Smooth muscle cell (in vitro differentiated cells): ENCODE data around the gene ADGRL2. TPM values are rescaled to one million over a fixed set of nuclear protein-coding genes. Genes with fewer than 3 reads are reported as not detected.

Experiments
- DNase-seq: peaks from one replicate; lab custom pipeline; 2025; ENCODE audit not compliant: unreplicated experiment; lab: John Stamatoyannopoulos, UW
- H2AFZ ChIP-seq: fragments of 200-600 bp; sonication (generic); 2 replicates; pipeline ENCODE4 v1.6.0; 2016; ENCODE audit warnings: antibody characterized with exemption, low read depth, mild to moderate bottlenecking
- H3F3A ChIP-seq: fragments of 200-600 bp; sonication (generic); 2 replicates; pipeline ENCODE4 v1.6.0; 2017; ENCODE audit warnings: antibody characterized with exemption, low read depth
- H3K27ac ChIP-seq: fragments of 200-600 bp; sonication (generic); 2 replicates; pipeline ENCODE4 v1.5.1; 2016; ENCODE audit warnings: low read depth, mild to moderate bottlenecking
- H3K27me3 ChIP-seq: fragments of 200-600 bp; sonication (generic); 2 replicates; pipeline ENCODE4 v1.6.1; 2016; ENCODE audit warnings: low read depth, mild to moderate bottlenecking
- H3K36me3 ChIP-seq: fragments of 200-600 bp; sonication (generic); 2 replicates; pipeline ENCODE4 v1.5.1; 2016; ENCODE audit warnings: low read depth
- H3K4me1 ChIP-seq: fragments of 200-600 bp; sonication (generic); 2 replicates; pipeline ENCODE4 v1.5.1; 2016; ENCODE audit warnings: low read depth
- H3K4me2 ChIP-seq: fragments of 200-600 bp; sonication (generic); 2 replicates; pipeline ENCODE4 v1.6.0; 2016; ENCODE audit warnings: mild to moderate bottlenecking
- H3K4me3 ChIP-seq: fragments of 200-600 bp; sonication (generic); 2 replicates; pipeline ENCODE4 v1.5.1; 2016; ENCODE audit warnings: mild to moderate bottlenecking
- H3K79me2 ChIP-seq: fragments of 200-600 bp; sonication (generic); 2 replicates; pipeline ENCODE4 v1.6.0; 2016; ENCODE audit warnings: low read depth, mild to moderate bottlenecking
- H3K9ac ChIP-seq: fragments of 200-600 bp; sonication (generic); 2 replicates; pipeline ENCODE4 v1.6.0; 2016; ENCODE audit warnings: low read depth
- H3K9me3 ChIP-seq: fragments of 200-600 bp; sonication (generic); replicated peaks from 2 replicates; pipeline ENCODE4 v1.5.1; 2016; ENCODE audit warnings: low read depth
- H4K20me1 ChIP-seq: fragments of 200-600 bp; sonication (generic); 2 replicates; pipeline ENCODE4 v1.6.0; 2016; ENCODE audit warnings: low read depth
- CTCF ChIP-seq: fragments of 200-600 bp; sonication (generic); IDR thresholded peaks from 2 replicates; pipeline ENCODE4 v1.5.1; 2017; ENCODE audit warnings: borderline replicate concordance, mild to moderate bottlenecking, antibody characterized with exemption; ENCODE audit not compliant: insufficient read depth, poor library complexity, severe bottlenecking
- WGBS: methylation state at CpG from one replicate; pipeline ENCODE4 v1.1.7; 2016; ENCODE audit warnings: low lambda C conversion rate; 5-methylcytosine and 5-hydroxymethylcytosine counted together
- polyA plus RNA-seq: library from polyadenylated mRNA; unstranded; fragments of >200 nt; fragmentation: Nextera tagmentation; extraction: Ambion mirVana; gene quantifications from 2 replicates; pipeline ENCODE4 v1.2.1, GENCODE V29; 2016
- total RNA-seq: library from RNA; depleted of rRNA; stranded (reverse); fragments of >200 nt; gene quantifications from 2 replicates; pipeline ENCODE4 v1.2.3, GENCODE V29; 2014

The ADGRL2 gene
- total RNA-seq (105 and 119 TPM in 2 replicates), polyA plus RNA-seq (25.1 and 34.1 TPM in 2 replicates)

GRCh38 chr1:81800695-81801650 is at the start of gene ADGRL2:
ADGRL2 (plus strand) TSS chr1:81800934; CDS start chr1:81836985, 36,051 bp downstream.
- H3K36me3 ChIP-seq: no peaks in the 10 kb centered on the region
- H3K4me2 ChIP-seq: peak within 1 kb of the TSS; percentile 98
- under 1% methylated on average over 59 of the region's 81 CpGs for WGBS
- peak within 1 kb of the TSS; percentile 88 for H3K9ac ChIP-seq
- peak within 1 kb of the TSS; percentile 98 for H2AFZ ChIP-seq
- H3K4me3 ChIP-seq: peak within 1 kb of the TSS; percentile 97
- peak; percentile 74 for DNase-seq
- H3K4me1 ChIP-seq: peaks cover 44% of the 10 kb centered on the region
- peak within 1 kb of the TSS; percentile 81 for H3K27ac ChIP-seq
- H4K20me1 ChIP-seq: peaks cover 38% of the 10 kb centered on the region
- H3K9me3 ChIP-seq: no peaks in the 10 kb centered on the region
- TF ChIP-seq CTCF: no peak
- H3F3A ChIP-seq: peaks cover 8% of the 10 kb centered on the region
- no peaks in the 10 kb centered on the region for H3K27me3 ChIP-seq
- H3K79me2 ChIP-seq: peaks cover 48% of the 10 kb centered on the region

- H4K20me1 ChIP-seq: no peaks in the 10 kb centered on the region
- H3K36me3 ChIP-seq: no peaks in the 10 kb centered on the region
- no peak overlapping the region for H2AFZ ChIP-seq
- TF ChIP-seq CTCF: no peak
- H3K4me3 ChIP-seq: no peak overlapping the region
- no peaks in the 10 kb centered on the region for H3K79me2 ChIP-seq
- H3K27ac ChIP-seq: no peak overlapping the region
- no peak overlapping the region for H3K9ac ChIP-seq
- no peak overlapping the region for H3K4me2 ChIP-seq
- H3K27me3 ChIP-seq: no peaks in the 10 kb centered on the region
- WGBS: 81% methylated on average over 2 of the region's 2 CpGs
- H3K4me1 ChIP-seq: no peaks in the 10 kb centered on the region
- H3K9me3 ChIP-seq: no peaks in the 10 kb centered on the region
- H3F3A ChIP-seq: no peaks in the 10 kb centered on the region
- no peak for DNase-seq
Measured at GRCh38 chr1:81752840-81753239, 47.9 kb upstream of the ADGRL2 start.

GRCh38 chr1:81754424-81754823 is 46.3 kb upstream of the ADGRL2 start:
- Histone ChIP-seq H3K79me2 (no peaks in the 10 kb centered on the region), H2AFZ (no peak overlapping the region), H3K27ac (no peak overlapping the region), H3K4me1 (no peaks in the 10 kb centered on the region), H3F3A (no peaks in the 10 kb centered on the region), H3K9ac (no peak overlapping the region), H3K9me3 (no peaks in the 10 kb centered on the region), H4K20me1 (no peaks in the 10 kb centered on the region), H3K36me3 (no peaks in the 10 kb centered on the region), H3K4me3 (no peak overlapping the region), H3K4me2 (no peak overlapping the region), H3K27me3 (no peaks in the 10 kb centered on the region)
- no peak for TF ChIP-seq CTCF
- no peak for DNase-seq

- DNase-seq: no peak
Measured at GRCh38 chr1:81756872-81757271, 43.9 kb upstream of the ADGRL2 start.

More at GRCh38 chr1:81756872-81757271, 43.9 kb upstream of the ADGRL2 start:
- 73% methylated on average over 2 of the region's 2 CpGs for WGBS
- H2AFZ ChIP-seq: peak overlapping the region; percentile 48
- no peaks in the 10 kb centered on the region for H3F3A ChIP-seq
- H3K9ac ChIP-seq: no peak overlapping the region
- no peaks in the 10 kb centered on the region for H3K36me3 ChIP-seq
- H3K4me3 ChIP-seq: no peak overlapping the region
- no peak overlapping the region for H3K27ac ChIP-seq
- H4K20me1 ChIP-seq: no peaks in the 10 kb centered on the region
- no peak for TF ChIP-seq CTCF
- H3K79me2 ChIP-seq: no peaks in the 10 kb centered on the region
- no peaks in the 10 kb centered on the region for H3K9me3 ChIP-seq
- H3K4me2 ChIP-seq: no peak overlapping the region
- H3K27me3 ChIP-seq: no peaks in the 10 kb centered on the region
- H3K4me1 ChIP-seq: no peaks in the 10 kb centered on the region
